ENCODE data around the gene HSF4. TPM values are rescaled to one million over a fixed set of nuclear protein-coding genes. Genes with fewer than 3 reads are reported as not detected.

The HSF4 gene
- total and polyA plus RNA-seq, 7 experiments from 2014 or later = 9.9 to 150 (median 15.5) TPM; not detected in 2

DNA sequence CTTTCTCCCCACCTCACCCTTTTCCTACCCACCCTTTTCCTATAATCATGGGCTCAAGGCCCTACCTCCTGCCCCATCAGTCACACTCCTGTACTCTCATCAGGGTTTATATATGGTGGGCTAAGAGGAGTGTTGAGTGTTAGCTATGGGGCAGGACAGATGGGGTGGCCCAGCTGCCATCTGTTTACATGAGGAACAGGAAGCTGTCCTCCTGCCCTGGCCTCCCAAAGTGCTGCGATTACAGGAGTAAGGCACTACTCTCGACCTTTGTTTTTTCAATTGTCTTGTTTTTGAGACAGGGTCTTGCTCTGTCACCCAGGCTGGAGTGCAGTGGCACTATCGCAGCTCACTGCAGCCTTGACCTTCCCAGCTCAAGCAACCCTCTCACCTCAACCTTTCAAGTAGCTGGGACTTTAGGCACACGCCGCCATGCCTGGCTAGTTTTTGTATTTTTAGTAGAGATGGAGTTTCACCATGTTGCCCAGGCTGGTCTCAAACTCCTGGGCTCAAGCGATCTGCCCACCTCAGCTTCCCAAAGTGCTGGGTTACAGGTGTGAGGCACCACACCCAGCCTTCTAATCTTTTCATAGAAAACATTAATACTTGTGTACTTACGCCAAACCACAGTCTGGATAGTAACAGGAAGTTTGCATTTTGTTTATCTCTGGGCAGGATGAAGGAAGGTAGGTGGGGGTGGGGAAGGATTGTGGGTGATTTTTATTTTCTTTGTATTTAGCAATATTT, 6.5 kb upstream of the HSF4 start:
- Histone ChIP-seq H3K36me3 (ENCODE audit: control insufficient read depth in 2 of 3, insufficient read depth in 3 of 3, low read length in 3 of 3) (peaks cover 0 to 3% (median 0%) of the 10 kb centered on the region in 3 experiments), H3K4me3 (ENCODE audit: low read length) (peak overlapping the region; percentile 78), H3K27me3 (ENCODE audit: control insufficient read depth in 2 of 2, insufficient read depth in 2 of 2, low read length in 2 of 2) (peaks cover 0 to 9% of the 10 kb centered on the region in 2 donors), H3K4me1 (ENCODE audit: control insufficient read depth in 2 of 2, insufficient read depth in 2 of 2, low read length in 2 of 2) (peaks cover 43 to 44% of the 10 kb centered on the region in 2 donors), H3K9me3 (ENCODE audit: control insufficient read depth in 2 of 3, low read length in 3 of 3) (no peaks in the 10 kb centered on the region), H3K27ac (ENCODE audit: low read depth, low read length) (peak overlapping the region; percentile 94)
- intact Hi-C loops (cut with micrococcal nuclease) = loop anchor here in 1 of 2 donors (2.0 kb wide), 1 partner anchor 173 kb away; no protein-coding TSS in a partner anchor
- peaks cover 0 to 52% (median 0%) of the 10 kb centered on the region in 5 donors for H3K36me3 Mint-ChIP-seq
- peaks cover 0 to 11% (median 10%) of the 10 kb centered on the region in 5 donors for H3K27me3 Mint-ChIP-seq
- peak in 3 of 9 donors; percentile 27 to 55 (median 43) for DNase-seq
- CTCF ChIA-PET = interaction anchor here (0.7 to 1.3 kb wide), 9 partner anchors 16 to 204 kb away, joined by 3 to 7 read pairs (median 3); no protein-coding TSS in a partner anchor
- peak overlapping the region; percentile 94 to 99 (median 95) for H3K27ac Mint-ChIP-seq
- H3K4me3 Mint-ChIP-seq = peak overlapping the region; percentile 76 to 93 (median 87)
- POLR2A ChIA-PET = interaction anchor here (0.6 to 4.6 kb wide), 13 partner anchors 10 to 140 kb away, joined by 3 to 31 read pairs (median 4); partner anchors contain the start of genes MATCAP1, SLC9A5 and TMEM208
- peaks cover 34 to 64% (median 54%) of the 10 kb centered on the region in 7 donors for H3K4me1 Mint-ChIP-seq
- H3K9me3 Mint-ChIP-seq = peaks cover 0 to 1% (median 0%) of the 10 kb centered on the region in 11 donors
- ATAC-seq = no peak

DNA sequence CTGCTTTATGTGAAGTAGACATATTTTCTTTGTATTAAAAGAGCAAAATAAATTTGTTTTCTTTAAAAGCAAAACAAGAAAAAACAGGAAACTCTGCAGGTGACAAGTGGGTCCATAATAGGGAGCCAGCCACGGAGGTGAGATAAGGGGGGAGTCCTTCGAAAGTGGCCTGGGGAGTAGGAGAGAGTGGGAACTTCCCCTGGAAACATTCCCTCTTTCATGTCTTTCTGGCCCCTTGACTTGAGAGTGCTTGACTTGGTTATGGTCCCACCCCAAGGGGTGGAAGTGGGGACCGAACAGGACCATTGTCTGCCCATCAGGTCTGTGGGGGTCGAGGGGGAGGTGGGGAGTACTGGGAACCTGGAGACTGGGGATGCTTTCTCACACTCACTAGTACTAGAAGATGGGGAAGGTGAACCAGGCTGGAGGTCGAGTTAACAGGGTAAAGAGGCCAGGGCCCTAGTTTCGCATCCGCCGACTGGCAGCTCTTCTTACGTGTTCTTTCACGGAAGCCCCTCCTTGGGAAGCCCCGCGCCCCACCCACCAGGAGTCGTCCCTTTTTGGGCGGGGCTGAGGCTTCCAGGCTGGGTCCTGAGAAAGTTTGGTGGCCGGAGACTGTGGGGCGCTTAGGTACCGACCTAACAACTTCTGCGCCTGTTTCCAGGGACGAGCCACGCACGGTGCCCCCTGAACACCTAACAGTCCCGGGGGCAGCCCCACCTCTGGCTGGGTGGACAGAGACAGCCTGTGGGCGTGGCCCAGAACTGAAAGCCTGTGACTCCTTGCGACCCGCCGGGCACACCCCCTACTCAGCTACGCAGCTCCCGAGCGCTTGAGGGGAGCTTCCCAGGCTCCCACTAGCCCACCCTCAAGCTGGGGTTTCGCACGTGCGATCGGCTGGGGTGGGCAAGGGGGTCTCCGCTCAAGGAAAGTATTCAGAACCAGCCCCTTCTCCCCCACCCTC, 5.6 kb upstream of the HSF4 start:
- peak overlapping the region; percentile 94 to 99 (median 95) for H3K27ac Mint-ChIP-seq
- Histone ChIP-seq H3K9me3 (ENCODE audit: control insufficient read depth in 2 of 3, low read length in 3 of 3) (no peaks in the 10 kb centered on the region), H3K4me1 (ENCODE audit: control insufficient read depth in 2 of 2, insufficient read depth in 2 of 2, low read length in 2 of 2) (peaks cover 49 to 52% of the 10 kb centered on the region in 2 donors), H3K36me3 (ENCODE audit: control insufficient read depth in 2 of 3, insufficient read depth in 3 of 3, low read length in 3 of 3) (peaks cover 0 to 3% (median 0%) of the 10 kb centered on the region in 3 experiments), H3K4me3 (ENCODE audit: low read length) (peak overlapping the region; percentile 78), H3K27me3 (ENCODE audit: control insufficient read depth in 2 of 2, insufficient read depth in 2 of 2, low read length in 2 of 2) (peaks cover 0 to 12% of the 10 kb centered on the region in 2 donors), H3K27ac (ENCODE audit: low read depth, low read length) (peak overlapping the region; percentile 94)
- peaks cover 27 to 65% (median 52%) of the 10 kb centered on the region in 7 donors for H3K4me1 Mint-ChIP-seq
- ATAC-seq (peak; percentile 55), DNase-seq (peak in 8 of 9 donors; percentile 58 to 85 (median 72))
- H3K9me3 Mint-ChIP-seq = no peaks in the 10 kb centered on the region
- intact Hi-C loops (cut with micrococcal nuclease) = loop anchor here (1.0 to 2.0 kb wide), 5 partner anchors 50 to 182 kb away; partner anchors contain the start of genes CBFB (in 1 of the 2), FHOD1 (in 1 of the 2) and PHAF1 (in 1 of the 2)
- ChIA-PET CTCF (interaction anchor here (0.8 to 1.7 kb wide), 5 partner anchors 11 to 176 kb away, joined by 3 to 9 read pairs (median 4); partner anchors contain the start of genes MATCAP1 and NOL3), POLR2A (interaction anchor here (0.6 to 4.6 kb wide), 12 partner anchors 8 to 175 kb away, joined by 3 to 31 read pairs (median 5); partner anchors contain the start of genes B3GNT9, E2F4, FHOD1 and MATCAP1)
- peaks cover under 1 to 11% (median 9%) of the 10 kb centered on the region in 5 donors for H3K27me3 Mint-ChIP-seq
- H3K4me3 Mint-ChIP-seq = peak overlapping the region; percentile 76 to 93 (median 87)
- H3K36me3 Mint-ChIP-seq = peaks cover 0 to 47% (median 0%) of the 10 kb centered on the region in 5 donors

DNA sequence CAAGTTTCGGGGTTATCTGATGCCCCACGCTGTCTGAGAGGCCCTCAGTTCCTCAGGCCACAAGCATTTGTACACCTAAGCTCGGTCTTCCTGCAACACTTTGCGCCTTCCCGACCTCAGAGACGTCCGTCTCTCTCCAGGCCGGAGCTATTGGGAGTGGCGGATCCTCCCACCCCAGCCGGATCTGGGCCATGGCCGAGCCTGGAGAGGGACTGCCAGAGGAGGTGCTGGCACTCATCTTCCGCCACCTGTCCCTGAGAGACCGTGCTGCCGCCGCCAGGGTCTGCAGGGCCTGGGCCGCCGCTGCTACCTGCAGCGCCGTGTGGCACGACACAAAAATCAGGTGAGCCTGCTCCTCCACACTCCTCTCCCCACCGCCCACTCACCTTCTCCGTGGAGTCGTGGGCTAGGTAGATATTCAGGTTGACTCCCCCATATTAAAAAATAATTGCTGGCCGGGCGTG, 2.9 kb upstream of the HSF4 start:
- Histone ChIP-seq H3K36me3 (ENCODE audit: control insufficient read depth in 2 of 3, insufficient read depth in 3 of 3, low read length in 3 of 3) (peaks cover 0 to 3% (median 0%) of the 10 kb centered on the region in 3 experiments), H3K9me3 (ENCODE audit: control insufficient read depth in 2 of 3, low read length in 3 of 3) (no peaks in the 10 kb centered on the region), H3K4me3 (ENCODE audit: low read length) (no peak overlapping the region), H3K27me3 (ENCODE audit: control insufficient read depth in 2 of 2, insufficient read depth in 2 of 2, low read length in 2 of 2) (peaks cover 9 to 26% of the 10 kb centered on the region in 2 donors), H3K4me1 (ENCODE audit: control insufficient read depth in 2 of 2, insufficient read depth in 2 of 2, low read length in 2 of 2) (peaks cover 39 to 66% of the 10 kb centered on the region in 2 donors), H3K27ac (ENCODE audit: low read depth, low read length) (no peak overlapping the region)
- Mint-ChIP-seq H3K4me3 (peak overlapping the region in 8 of 10 donors; percentile 11 to 74 (median 46)), H3K36me3 (peaks cover 0 to 44% (median 0%) of the 10 kb centered on the region in 5 donors), H3K4me1 (peaks cover 25 to 62% (median 44%) of the 10 kb centered on the region in 7 donors), H3K27me3 (peaks cover 16 to 22% (median 19%) of the 10 kb centered on the region in 5 donors), H3K27ac (peak overlapping the region in 1 of 9 donors; percentile 82), H3K9me3 (no peaks in the 10 kb centered on the region)
- intact Hi-C loops (cut with micrococcal nuclease) = loop anchor here (1.0 to 2.0 kb wide), 5 partner anchors 9 to 227 kb away; partner anchors contain the start of genes CIAO2B (in 1 of the 2), NOL3 (in 1 of the 2) and TMEM208 (in 1 of the 2)
- ATAC-seq (no peak), DNase-seq (no peak)
- ChIA-PET CTCF (interaction anchor here (1.1 to 1.8 kb wide), 2 partner anchors 11 to 136 kb away, joined by 3 to 5 read pairs; no protein-coding TSS in a partner anchor), POLR2A (interaction anchor here (0.9 to 4.6 kb wide), 7 partner anchors 10 to 66 kb away, joined by 4 to 31 read pairs (median 8); partner anchors contain the start of genes B3GNT9, MATCAP1, NOL3 and TMEM208)

DNA sequence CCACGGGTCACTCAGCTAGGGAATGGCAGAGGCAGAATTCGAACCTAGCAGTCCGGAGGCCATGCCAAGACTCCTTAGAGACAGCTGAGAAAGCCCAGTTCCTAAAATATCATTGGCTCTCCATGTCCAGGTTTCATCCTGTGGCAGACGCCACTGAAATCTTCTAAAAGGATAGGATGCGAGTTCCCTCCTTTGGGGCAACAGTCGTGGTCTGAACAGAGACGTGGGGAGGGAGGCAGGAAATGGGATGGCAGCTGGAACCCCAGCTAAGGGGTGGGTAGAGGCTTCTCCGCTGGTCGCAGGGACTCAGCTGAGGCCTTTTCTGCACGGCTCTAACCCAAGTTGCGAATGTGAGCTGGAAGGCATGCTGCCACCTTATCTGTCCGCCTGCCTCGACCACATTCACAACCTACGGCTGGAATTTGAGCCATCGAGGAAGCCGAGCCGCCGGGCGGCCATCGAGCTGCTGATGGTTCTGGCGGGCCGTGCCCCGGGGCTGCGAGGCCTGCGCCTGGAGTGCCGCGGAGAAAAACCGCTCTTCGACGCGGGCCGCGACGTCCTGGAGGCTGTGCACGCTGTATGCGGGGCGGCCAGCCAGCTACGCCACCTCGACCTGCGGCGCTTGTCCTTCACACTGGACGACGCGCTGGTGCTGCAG, 1.9 kb upstream of the HSF4 start:
- CTCF ChIA-PET = interaction anchor here (1.0 to 1.8 kb wide), 3 partner anchors 8 to 23 kb away, joined by 5 to 7 read pairs (median 7); no protein-coding TSS in a partner anchor
- intact Hi-C loops (cut with micrococcal nuclease) = no loop called here
- Histone ChIP-seq H3K9me3 (ENCODE audit: control insufficient read depth in 2 of 3, low read length in 3 of 3) (no peaks in the 10 kb centered on the region), H3K27me3 (ENCODE audit: control insufficient read depth in 2 of 2, insufficient read depth in 2 of 2, low read length in 2 of 2) (peaks cover 9 to 30% of the 10 kb centered on the region in 2 donors), H3K4me3 (ENCODE audit: low read length) (peak overlapping the region; percentile 51), H3K4me1 (ENCODE audit: control insufficient read depth in 2 of 2, insufficient read depth in 2 of 2, low read length in 2 of 2) (peaks cover 29 to 59% of the 10 kb centered on the region in 2 donors), H3K36me3 (ENCODE audit: control insufficient read depth in 2 of 3, insufficient read depth in 3 of 3, low read length in 3 of 3) (peaks cover 0 to 3% (median 0%) of the 10 kb centered on the region in 3 experiments), H3K27ac (ENCODE audit: low read depth, low read length) (no peak overlapping the region)
- H3K27me3 Mint-ChIP-seq = peaks cover 23 to 30% (median 27%) of the 10 kb centered on the region in 5 donors
- POLR2A ChIA-PET = interaction anchor here (0.9 to 4.6 kb wide), 8 partner anchors 9 to 158 kb away, joined by 3 to 31 read pairs (median 6); partner anchors contain the start of genes B3GNT9, E2F4, MATCAP1 and NOL3
- no peak for ATAC-seq
- DNase-seq = no peak
- peak overlapping the region in 9 of 10 donors; percentile 11 to 78 (median 69) for H3K4me3 Mint-ChIP-seq
- H3K36me3 Mint-ChIP-seq = peaks cover 0 to 43% (median 0%) of the 10 kb centered on the region in 5 donors
- no peaks in the 10 kb centered on the region for H3K9me3 Mint-ChIP-seq
- peaks cover 18 to 51% (median 34%) of the 10 kb centered on the region in 7 donors for H3K4me1 Mint-ChIP-seq
- H3K27ac Mint-ChIP-seq = peak overlapping the region in 1 of 9 donors; percentile 82

All from naive thymus-derived CD4-positive, alpha-beta T cell (primary cell).